HEK293 (cell line): ENCODE results near the gene EXT2.

Experiments
- CTCF ChIP-seq: fragments of 450-650 bp; formaldehyde crosslinking; IDR thresholded peaks from 2 replicates; pipeline ENCODE4 v1.5.1; 2016; ENCODE audit warnings: missing biosample characterization, missing genetic modification characterization
- PRDM1 ChIP-seq: fragments of 450-650 bp; formaldehyde crosslinking; IDR thresholded peaks from 2 replicates; pipeline ENCODE4; 2016; ENCODE audit warnings: missing biosample characterization, missing genetic modification characterization
- ZFP41 ChIP-seq: fragments of 450-650 bp; formaldehyde crosslinking; IDR thresholded peaks from 2 replicates; pipeline ENCODE4 v1.5.1; 2016; ENCODE audit warnings: missing biosample characterization, missing genetic modification characterization, borderline replicate concordance

- no peak for TF ChIP-seq CTCF (tag by site-specific recombination)
- TF ChIP-seq PRDM1 (tag by site-specific recombination), result no peak
- TF ChIP-seq ZFP41 (tag by site-specific recombination), result no peak
Measured at GRCh38 chr11:44260081-44260480, 164.6 kb downstream of the EXT2 start.
